ENCODE measurements around the gene FGF21. TPM values are rescaled to one million over a fixed set of nuclear protein-coding genes. Genes with fewer than 3 reads are reported as not detected.
A peak's percentile ranks its signal among the peaks of the same experiment; 100 is the strongest.

The FGF21 gene
- total and polyA plus RNA-seq, 10 of the 15 experiments (the other 5 are each of a cell fraction or from before 2014, with no cell fraction given): not detected

GRCh38 chr19:48752496-48753365 lies 2.6 kb upstream of the FGF21 start, which contains the start of gene FUT1:
FUT1 (minus strand) TSS chr19:48752641; CDS start chr19:48751281, 1,360 bp downstream.
- no peak within 1 kb of the TSS for H2AFZ ChIP-seq (ENCODE audit: control insufficient read depth, low read depth, low read length)
- DNase-seq (ENCODE audit: low read depth, low spot score) (no peak), ATAC-seq (peak; percentile 28; the same call in 2 of the 3 replicates), FAIRE-seq (no peak)
- H3K4me3 ChIP-seq: no peak within 1 kb of the TSS
- in situ Hi-C loops (cut with MboI) (no loop called here), intact Hi-C loops (cut with micrococcal nuclease; ENCODE audit: unreplicated experiment) (no loop called here)
- ChIA-PET POLR2A (interaction anchor here (0.6 kb wide), 1 partner anchor 41 kb away, joined by 3 read pairs; no protein-coding TSS in a partner anchor), SMC1A (ENCODE audit: uncharacterized antibody, unreplicated experiment) (no interaction called here), CTCF (no interaction called here), RAD21 (ENCODE audit: unreplicated experiment) (no interaction called here)
- WGBS (ENCODE audit: insufficient coverage, insufficient replicate concordance, low lambda C conversion rate, missing lambda C conversion rate): 3% methylated on average over 49 of the region's 73 CpGs
- no TSS peak for BruUV-seq (replicated peaks)
- H3K9ac ChIP-seq (ENCODE audit: control insufficient read depth, insufficient read depth, low read length): no peak within 1 kb of the TSS
- H3K36me3 ChIP-seq (ENCODE audit: control insufficient read depth in 2 of 2, insufficient read depth in 2 of 2, low read length in 1 of 2): no peaks in the 10 kb centered on the region
- no peaks in the 10 kb centered on the region for H4K20me1 ChIP-seq (ENCODE audit: control insufficient read depth, insufficient read depth)
- no peaks in the 10 kb centered on the region for H3K79me2 ChIP-seq (ENCODE audit: control insufficient read depth, insufficient read depth, low read length)
- H3K4me2 ChIP-seq (ENCODE audit: control insufficient read depth, insufficient read depth): no peak within 1 kb of the TSS
- no peaks in the 10 kb centered on the region for H3K9me3 ChIP-seq (replicated peaks; ENCODE audit: control insufficient read depth, insufficient read depth, low read length)
- H3K4me1 ChIP-seq (ENCODE audit: control insufficient read depth, insufficient read depth, low read length): no peaks in the 10 kb centered on the region
- peaks cover 2 to 6% of the 10 kb centered on the region in 2 experiments; a peak in 3 of 4 replicates for H3K27me3 ChIP-seq (replicated peaks in 1 of 2; ENCODE audit: control insufficient read depth in 2 of 2, insufficient read depth in 2 of 2, low read length in 1 of 2)
- H3K27ac ChIP-seq (ENCODE audit: control insufficient read depth, insufficient read depth): no peak within 1 kb of the TSS
- TF ChIP-seq RAD51 (IDR thresholded peaks at IDR 0.05): no peak
- TF ChIP-seq ZNF217 (IDR thresholded peaks at IDR 0.05): no peak
- TF ChIP-seq HDAC6 (IDR thresholded peaks at IDR 0.05; ENCODE audit: unreplicated experiment): no peak
- TF ChIP-seq POLR2AphosphoS5 (IDR thresholded peaks at IDR 0.05; ENCODE audit: low read length): no peak
- TF ChIP-seq BCLAF1 (IDR thresholded peaks at IDR 0.05): no peak
- TF ChIP-seq SIX5 (IDR thresholded peaks at IDR 0.05; ENCODE audit: low read depth, low read length, severe bottlenecking): no peak
- TF ChIP-seq FOXM1 (IDR thresholded peaks at IDR 0.05; ENCODE audit: low read depth, low read length): no peak
- no peak for TF ChIP-seq LARP7 (IDR thresholded peaks at IDR 0.05)
- no peak for TF ChIP-seq TCF12 (IDR thresholded peaks at IDR 0.05; ENCODE audit: low read depth, low read length)
- no peak for TF ChIP-seq SREBF1 (IDR thresholded peaks at IDR 0.05; ENCODE audit: low read length)
- TF ChIP-seq STAT3 (IDR thresholded peaks at IDR 0.05; ENCODE audit: low read depth, low read length): no peak
- TF ChIP-seq REST (IDR thresholded peaks at IDR 0.05; ENCODE audit: low read depth, low read length): no peak
- TF ChIP-seq MXI1 (IDR thresholded peaks at IDR 0.05; ENCODE audit: low read depth, low read length): no peak
- TF ChIP-seq IRF3 (IDR thresholded peaks at IDR 0.05): no peak
- TF ChIP-seq CBX5 (IDR thresholded peaks at IDR 0.05; ENCODE audit: low read depth): no peak
- TF ChIP-seq KAT2A (conservative IDR thresholded peaks at IDR 0.05; ENCODE audit: control insufficient read depth, low read depth, low read length): no peak
- TF ChIP-seq ZBED1 (IDR thresholded peaks at IDR 0.05; ENCODE audit: borderline replicate concordance): no peak

Measured in GM12878 (cell line).